Measurements from ENCODE around the gene CAMK2D.
"Not testable (repeated sequence)": the region's sequence is repeated elsewhere in the genome, so short reads cannot be mapped to it uniquely, and the experiment has no call there.

Gene CAMK2D

DNA sequence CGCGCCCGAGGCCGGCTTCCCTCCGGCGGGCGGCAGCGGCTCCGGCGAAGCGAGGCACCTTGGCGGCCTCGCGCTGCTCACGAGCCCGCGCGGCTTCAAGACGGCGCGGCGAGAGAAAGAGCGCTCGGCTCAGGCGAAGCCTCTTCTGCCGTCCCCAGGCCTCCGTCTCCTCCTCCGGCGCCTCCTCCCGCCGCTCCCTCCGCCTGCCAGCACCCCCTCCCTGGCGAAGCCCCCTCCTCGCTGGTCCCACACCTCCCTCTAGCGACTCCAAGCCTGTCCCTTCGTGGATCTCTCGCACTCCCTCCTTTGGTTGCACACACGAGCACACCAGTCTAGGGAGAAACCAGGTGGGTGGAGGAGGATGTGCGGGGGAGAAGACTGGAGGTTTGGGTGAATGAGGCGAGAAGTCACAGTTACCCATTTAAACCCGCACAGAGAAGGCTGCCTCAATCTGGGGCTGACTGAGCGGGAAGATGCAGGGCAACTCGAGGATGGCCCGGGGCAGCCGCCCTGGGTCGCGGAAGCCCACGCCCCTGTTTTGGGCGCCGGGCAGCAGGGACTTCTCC, at the start of gene CAMK2D:
TSS of gene CAMK2D (minus strand) at position 119 of the 566 bp plus-strand sequence. CDS start 670 bp downstream, outside the sequence.
- peak; percentile 80 for DNase-seq (ENCODE audit: low spot score)

DNA sequence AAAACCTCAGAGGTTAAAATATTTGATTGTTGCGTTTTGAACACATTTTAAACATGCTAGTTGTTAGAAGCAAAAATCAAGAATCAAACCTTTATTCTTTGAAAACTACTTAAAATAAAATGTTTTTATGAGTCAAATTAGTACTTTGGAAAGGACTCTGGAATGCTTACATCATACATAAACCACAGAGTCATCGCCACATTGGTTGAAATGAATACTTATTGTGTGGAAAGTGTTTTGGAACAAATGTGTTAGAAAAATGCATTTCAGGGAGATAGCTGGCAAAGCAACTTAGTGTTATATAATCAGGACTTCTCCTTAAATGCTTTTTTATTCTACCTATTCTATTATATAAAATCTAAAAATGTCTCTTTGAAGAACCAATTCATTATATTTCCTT, 49.4 kb upstream of the CAMK2D start:
- peak; percentile 56 for DNase-seq (ENCODE audit: low spot score)

DNA sequence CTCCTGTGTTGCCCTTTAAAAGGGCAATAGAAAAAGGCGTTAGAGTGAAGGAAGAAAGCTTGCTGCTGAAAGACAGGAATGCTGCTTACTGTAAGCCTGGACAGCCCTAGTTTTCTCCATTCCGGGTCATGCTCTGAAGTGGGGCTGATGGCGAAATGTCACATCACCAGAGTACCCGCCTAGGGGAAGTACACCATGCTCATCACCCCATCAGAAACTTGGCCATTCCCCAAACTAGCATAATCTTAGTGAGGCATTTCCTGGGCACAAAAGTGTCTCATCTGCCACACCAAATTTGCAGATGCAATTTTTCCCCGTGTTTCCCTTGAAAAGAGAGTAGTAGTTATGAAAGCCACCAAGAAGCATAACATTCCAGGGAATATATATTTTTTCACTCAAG, 47.8 kb upstream of the CAMK2D start:
- DNase-seq (ENCODE audit: low spot score) = no peak

DNA sequence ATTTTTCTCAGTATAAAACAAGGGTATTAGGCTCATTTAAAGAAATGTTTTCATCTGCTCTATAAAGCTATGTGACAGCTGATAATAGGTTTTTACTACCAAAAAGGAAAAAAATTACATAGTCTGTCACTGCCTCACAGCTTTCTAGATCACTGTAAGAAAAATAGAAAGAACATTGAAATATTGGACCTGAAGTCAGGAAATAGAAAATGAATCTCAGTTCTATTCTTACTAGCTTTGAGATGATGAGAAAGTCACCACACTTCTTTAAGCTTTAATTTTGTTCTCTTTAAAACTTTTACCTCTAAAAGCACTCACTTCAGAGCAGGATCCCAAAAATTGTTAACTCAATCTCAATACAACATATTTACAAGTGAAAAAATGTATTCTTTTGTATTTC, 45.3 kb upstream of the CAMK2D start:
- no peak for DNase-seq (ENCODE audit: low spot score)

DNA sequence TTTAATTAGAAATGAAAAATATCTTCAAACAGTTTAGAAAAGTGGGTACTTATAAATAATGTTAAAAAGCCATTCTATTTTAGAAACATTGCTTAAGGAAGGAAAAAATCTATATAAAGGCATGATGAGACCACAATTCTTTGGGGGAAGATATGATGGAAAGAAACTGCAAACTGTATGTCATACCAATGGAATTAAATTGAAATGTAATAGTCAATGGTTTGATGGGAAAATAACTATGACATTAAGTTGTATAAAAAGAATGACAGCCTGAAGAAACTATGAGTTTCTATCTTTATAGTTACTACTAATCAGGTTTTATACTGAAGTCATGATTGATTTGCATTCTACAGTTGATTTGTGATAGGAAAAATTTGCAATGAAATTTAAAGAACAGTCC, 40.3 kb upstream of the CAMK2D start:
- no peak for DNase-seq (ENCODE audit: low spot score)

DNA sequence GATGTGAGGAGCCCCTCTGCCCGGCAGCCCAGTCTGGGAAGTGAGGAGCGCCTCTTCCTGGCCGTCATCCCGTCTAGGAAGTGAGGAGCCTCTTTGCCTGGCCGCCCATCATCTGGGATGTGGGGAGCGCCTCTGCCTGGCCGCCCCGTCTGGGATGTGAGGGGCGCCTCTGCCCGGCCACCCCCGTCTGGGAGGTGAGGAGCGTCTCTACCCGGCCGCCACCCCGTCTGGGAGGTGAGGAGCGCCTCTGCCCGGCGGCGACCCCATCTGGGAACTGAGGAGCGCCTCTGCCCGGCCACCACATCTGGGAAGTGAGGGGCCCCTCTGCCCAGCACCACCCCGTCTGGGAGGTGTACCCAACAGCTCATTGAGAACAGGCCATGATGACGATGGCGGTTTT, 34.8 kb upstream of the CAMK2D start:
- not testable (repeated sequence) for DNase-seq (ENCODE audit: low spot score)

DNA sequence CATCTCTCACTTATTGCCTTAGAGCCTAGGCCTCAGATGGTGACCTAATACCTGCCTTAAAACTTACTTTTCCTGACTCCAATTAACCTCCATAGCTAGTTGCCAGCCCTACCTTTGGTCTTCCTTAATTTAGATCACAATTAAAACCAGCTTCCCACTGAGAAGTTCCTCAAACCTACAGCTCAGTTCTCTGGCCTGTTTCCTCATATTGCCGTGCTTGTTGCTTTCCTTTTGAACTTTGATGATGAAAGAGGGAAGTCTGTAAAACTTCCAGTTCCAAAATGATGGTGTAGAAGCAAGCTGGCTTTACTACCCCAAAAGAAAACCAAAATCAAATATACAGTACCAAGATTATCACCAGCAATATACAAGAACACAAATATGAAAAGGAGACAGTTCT, 28.9 kb upstream of the CAMK2D start:
- no peak for DNase-seq (ENCODE audit: low spot score)

DNA sequence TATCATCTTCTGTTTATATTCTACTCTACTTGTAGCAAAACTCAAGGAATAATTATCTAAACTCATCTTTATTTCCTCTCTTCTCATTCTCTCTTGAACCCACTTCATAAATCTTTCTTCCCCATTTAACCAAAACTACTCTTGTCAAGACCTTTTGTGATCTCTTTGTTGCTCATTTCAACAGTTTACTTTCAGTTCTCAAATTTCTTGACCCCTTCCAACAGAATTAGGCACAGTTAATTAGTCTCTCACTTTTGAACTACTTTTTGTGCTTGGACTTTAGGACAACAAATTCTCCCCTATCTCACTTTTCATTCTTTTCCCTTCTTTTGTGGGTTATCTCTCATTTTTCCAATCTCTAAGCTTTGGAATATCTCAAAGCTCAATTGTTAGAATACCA, 27.4 kb upstream of the CAMK2D start:
- DNase-seq (ENCODE audit: low spot score) = no peak

DNA sequence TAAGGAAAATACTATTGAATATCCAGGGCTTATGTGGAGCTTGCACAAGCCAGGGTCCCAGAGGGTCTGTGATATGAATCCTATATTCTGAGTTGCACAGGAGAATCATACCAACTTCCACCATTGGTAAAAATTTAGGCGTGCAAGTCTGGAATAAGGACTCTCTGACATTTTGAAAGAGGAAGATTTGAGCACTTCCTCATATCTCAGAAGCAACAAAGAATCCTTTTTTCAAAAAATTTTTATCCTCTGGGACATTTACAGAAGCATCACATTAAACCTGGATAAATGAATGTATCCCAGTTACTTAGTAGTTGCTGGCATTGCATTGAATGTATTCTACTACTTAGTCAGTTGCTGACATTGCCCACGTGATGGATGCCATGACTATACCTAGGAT, 24.2 kb upstream of the CAMK2D start:
- no peak for DNase-seq (ENCODE audit: low spot score)

DNA sequence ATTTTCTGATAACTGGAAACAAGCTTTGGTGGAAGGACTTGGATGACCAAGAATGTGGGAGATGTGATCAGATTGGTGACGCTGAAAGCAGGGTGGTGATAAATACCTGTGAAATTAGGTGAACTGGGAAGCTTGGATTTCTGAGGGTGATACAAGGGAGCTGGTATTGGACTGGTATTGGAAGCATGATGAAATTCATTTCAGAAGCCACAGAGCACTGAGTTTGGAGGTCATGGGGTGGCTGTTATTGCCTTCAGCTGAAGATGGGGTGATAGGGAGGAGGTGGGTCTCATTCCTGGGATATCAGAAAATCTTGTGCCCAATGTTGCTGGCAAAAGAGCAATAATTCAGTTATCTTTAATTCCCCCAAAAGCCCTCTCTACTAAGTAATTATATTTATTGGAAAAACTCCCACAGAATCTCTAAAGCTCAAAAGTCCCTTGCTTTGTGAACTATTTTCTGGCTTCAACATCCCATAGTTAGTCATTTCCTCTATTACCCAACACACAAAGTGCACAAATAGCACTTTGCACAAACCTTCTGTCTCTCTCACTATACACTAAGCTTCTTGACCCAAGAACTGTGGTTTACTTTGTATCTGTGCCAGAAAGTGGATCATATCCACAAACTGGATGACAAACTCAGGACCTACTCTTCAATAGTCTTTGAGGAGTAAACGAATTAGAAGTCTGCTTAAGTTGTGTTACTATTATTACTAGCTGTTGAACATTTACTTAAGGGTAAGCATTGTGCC, 23.1 kb upstream of the CAMK2D start:
- DNase-seq (ENCODE audit: low spot score) = peak; percentile 76

DNA sequence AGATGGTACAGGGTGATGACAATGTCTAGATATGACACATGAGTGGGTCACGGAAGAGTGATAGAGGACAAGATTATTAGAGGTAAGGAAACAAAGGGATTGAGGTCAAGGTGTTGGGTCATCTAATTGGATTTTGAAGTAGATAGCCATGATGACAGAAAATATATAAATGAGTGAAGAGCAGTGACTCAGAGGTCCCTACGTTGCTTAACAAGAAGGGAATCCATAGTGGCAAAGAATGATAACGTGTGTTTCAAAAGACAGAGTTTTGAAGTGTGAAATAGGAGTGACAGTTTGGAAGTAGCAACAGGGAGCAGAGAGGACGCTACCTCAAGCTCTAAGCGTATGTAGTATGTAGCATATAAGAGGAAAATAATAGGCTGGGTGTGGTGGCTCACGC, 22.2 kb upstream of the CAMK2D start:
- no peak for DNase-seq (ENCODE audit: low spot score)

DNA sequence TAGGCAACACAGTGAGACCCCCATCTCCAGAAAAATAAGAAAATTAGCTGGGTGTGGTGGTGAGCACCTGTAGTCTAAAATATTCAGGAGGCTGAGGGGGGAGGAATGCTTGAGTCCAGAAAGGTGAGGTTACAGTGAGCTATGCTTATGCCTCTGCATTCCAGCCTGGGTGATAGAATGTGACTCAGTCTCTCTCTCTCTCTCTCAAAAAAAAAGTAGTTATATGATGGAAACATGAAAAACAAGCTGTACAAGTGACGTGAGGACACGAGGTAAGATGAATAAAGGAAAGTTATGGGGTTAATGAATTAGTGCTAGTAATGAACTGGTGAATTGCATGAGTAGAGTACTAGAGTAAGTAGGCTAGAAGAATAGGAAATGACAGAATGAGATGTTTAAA, 21.8 kb upstream of the CAMK2D start:
- no peak for DNase-seq (ENCODE audit: low spot score)

DNA sequence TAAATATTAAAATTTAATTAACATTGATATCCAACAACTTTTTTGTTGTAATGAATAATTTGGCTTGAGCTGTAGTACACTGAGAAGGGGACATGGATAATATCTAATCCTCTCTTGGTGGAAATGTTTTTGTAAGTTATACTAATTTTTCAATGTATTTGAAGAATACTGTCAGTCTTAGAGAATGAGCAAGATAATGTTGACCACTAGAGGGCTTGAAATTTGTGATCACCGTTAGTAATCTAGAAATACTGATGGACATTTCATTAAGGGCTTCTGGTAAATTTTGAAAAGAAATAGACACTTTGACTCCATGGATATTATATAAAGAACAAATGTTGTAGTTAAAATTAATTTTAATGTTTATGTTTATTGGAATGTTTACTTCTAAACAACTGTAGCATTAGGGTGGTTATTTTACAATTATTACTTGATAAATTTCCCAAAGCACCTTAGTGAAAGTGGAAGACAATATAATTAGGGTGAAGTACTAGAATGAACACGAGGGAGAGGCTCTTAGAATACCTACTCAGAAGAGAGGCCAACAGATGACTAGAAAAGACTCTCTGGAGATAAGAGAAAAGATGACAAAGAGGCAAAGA, 20.0 kb upstream of the CAMK2D start:
- DNase-seq (ENCODE audit: low spot score) = peak; percentile 45

DNA sequence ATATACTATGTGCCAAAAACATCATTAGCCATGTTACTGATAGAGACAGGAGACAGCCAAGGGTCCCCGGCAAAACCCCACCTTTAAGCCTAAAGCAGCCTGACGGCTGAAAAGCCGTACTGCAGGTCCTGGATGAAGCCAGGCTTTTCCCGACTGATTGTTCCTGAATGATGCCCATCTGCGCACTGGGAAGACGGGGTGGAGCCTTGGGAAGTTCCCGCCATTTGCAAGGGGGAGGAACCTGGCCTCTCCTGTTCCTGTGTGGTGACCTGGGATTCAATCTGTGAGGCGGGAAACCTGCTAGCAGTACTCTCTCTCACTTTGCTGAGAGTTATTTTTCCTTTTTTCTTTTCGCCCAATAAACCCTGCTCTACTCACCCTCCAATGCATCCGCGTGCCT, 15.1 kb upstream of the CAMK2D start:
- no peak for DNase-seq (ENCODE audit: low spot score)

DNA sequence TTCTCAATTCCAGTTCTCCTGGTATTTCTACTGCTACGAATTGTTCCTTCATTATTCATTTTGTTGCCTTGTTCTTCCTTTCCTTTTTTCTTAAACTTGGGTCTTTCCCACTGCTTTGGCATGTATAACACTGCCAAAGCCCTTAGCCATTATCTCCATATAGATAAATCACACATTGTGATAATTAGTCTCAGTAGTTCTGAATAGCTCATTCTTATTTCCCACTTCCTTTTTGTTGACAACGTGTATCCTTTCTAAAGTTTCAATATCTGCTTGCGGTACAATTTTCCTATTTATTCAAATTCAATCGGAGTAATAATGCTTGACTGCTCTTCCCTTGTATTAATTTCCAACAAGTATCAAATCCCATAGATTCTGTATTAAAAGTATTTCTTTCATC, 14.5 kb upstream of the CAMK2D start:
- DNase-seq (ENCODE audit: low spot score) = no peak

DNA sequence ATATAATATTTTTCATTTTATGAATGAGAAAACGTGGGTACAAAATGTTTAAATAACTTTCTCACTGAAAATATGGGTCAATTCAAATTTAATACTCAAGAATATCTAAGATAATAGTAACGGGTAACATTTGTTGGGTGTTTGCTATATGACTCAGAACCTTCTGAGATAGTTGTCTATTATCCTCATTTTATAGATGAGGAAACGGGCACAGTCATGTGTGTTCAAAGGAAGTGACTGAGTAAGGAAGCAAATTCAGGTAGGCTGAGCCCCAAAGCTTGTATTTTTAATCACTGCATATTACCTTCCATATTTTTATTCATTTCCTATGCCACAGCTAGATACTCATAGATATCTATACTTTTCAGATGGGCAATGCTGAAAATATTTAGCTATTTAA, 12.2 kb upstream of the CAMK2D start:
- DNase-seq (ENCODE audit: low spot score) = no peak

DNA sequence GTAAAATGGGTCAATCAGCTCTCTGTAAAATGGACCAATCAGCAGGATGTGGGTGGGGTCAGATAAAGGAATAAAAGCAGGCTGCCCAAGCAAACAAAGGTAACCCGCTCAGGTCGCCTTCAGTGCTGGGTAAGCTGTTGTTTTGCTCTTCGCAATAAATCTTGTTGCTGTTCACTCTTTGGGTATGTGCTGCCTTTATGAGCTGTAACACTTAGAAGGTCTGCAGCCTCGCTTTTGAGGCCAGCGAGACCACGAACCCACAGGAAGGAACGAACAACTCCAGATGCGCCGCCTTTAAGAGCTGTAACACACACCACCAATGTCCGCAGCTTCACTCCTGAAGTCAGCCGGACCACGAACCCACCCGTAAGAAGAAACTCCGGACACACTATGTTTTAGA, 11.5 kb upstream of the CAMK2D start:
- no peak for DNase-seq (ENCODE audit: low spot score)

DNA sequence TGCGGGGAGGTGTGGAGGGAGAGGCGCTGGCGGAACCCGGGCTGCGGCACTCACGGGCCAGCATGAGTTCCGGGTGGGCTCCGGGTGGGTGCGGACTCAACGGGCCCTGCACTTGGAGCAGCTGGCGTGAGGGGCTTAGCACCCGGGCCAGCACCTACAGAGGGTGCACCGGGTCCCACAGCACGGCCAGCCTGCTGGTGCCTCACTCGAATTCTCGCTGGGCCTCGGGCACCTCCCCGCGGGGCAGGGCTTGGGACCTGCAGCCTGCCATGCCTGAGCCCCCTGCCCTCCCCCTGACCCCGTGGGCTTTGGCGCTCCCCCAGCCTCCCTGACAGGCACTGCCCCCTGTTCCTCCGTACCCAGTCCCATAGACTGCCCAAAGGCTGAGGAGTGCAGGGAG, 10.8 kb upstream of the CAMK2D start:
- no peak for DNase-seq (ENCODE audit: low spot score)

DNA sequence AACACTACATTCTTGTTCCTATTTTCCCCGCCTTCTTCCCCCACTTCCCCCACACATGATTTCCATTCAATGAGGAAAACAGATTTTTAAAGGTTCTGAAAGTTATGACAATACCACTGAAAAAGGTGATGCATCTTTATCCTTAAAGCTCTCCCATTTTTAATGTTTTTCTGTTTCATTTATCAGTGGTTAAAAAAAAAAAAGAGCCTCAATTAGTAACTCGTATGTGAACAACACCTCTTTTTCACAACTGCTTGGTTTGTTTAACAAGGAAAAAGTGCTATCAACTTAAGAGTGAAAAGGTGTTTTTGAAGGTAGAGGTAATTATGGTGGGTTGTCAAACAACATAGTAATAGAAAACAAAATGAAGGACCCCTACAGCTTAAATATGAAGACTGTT, 8.2 kb upstream of the CAMK2D start:
- no peak for DNase-seq (ENCODE audit: low spot score)

DNA sequence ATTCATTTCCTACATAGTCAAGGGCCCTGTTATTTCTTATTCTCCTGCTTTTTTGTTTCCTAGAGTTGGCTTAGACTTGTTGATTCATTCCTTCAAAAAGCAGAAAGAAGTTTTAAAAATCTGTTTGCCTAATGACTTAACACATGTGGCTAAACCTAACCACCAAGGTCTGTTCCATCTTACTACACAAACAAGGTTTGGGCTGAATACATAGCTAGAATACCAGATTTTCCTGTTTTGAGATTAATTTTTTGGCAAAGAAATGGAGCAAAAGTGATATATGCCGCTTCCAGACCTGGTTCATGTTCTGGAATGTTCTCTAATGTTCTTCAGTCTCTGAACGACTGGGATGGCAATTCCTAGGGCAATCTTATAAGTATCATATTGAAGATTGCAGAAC, 7.4 kb upstream of the CAMK2D start:
- DNase-seq (ENCODE audit: low spot score) = no peak

DNA sequence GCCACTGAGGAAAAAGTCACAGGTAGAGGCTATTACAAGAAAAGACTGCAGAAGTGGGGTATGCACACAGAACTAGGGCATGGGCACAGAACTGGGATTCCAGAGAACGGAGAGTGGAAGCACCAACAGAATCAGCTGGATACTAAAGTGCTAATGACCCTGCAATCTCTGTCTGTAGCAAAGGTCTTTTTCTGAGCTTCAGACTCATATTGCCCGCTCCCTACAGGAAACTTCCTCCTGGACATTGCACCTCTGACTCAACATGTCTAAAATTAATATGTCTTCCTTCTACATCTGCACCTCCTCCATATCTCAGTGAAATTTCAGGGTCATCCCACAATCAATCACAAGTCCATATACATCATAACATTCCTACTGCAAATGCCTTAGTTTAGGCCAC, 5.3 kb upstream of the CAMK2D start:
- DNase-seq (ENCODE audit: low spot score) = no peak

DNA sequence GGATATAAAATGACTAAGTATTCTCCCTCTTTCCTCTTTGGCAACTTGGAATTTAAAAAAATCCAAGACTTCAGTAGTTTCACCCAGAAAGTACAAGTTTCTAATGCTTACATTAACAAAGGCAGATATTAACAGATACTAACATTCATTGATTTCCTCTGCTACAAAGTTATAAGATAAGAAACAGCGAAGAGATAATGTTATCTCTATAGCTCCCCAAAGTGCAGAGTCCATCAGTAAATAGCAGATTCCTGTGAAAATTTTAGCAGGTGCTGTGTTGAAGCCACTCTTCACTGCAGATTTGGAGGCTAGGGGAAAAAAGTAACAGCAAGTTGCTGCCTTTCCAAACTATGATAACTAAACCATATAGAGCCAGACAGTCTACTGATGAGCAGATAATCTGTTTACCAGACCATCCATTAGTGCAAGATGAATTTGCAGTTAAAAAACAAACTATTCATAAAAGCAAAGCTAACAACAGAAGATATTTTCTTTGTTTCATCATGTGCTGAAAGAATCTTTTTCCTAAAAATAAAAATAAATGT, 3.3 kb upstream of the CAMK2D start:
- DNase-seq (ENCODE audit: low spot score) = no peak

DNA sequence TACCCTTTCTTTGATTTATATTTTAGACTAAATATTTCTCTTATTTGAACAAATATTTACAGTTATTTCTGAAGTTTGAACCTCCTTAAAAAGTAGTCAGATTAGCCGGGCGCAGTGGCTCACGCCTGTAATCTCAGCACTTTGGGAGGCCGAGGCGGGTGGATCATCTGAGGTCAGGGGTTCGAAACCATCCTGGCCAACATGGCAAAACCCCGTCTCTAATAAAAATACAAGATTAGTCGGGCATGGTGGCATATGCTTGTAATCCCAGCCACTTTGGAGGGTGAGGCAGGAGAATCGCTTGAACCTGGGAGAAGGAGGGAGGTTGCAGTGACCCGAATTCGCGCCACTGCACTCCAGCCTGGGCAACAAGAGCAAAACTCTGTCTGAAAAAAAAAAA, 2.4 kb upstream of the CAMK2D start:
- not testable (repeated sequence) for DNase-seq (ENCODE audit: low spot score)

DNA sequence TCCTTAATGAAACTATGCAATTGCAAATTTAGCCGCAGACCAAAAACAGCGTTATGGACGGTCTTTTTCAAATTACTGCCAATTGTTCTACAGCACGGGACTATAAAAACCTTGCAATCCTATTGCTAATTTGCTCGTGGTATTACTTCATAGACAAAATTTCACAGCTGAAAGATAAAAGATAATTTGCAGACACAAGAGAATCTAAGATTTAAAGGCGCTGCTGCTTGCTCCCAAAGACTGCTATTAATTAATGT, 1.4 kb upstream of the CAMK2D start:
- DNase-seq (ENCODE audit: low spot score) = peak; percentile 15

Measured in GM03348 (cell line).